CD14-positive monocyte (primary cell): Measurements from ENCODE around the gene ZNF99. TPM values are rescaled to one million over a fixed set of nuclear protein-coding genes. Genes with fewer than 3 reads are reported as not detected.
"Not testable (repeated sequence)": the region's sequence is repeated elsewhere in the genome, so short reads cannot be mapped to it uniquely, and the experiment has no call there.

Experiments used
- DNase-seq, 3 donors: peaks; one replicate each; pipeline ENCODE4 v3.0.0-alpha.2; 2011 to 2022
- H2AFZ ChIP-seq: 2 replicates; pipeline ENCODE4 v1.6.0; 2012; ENCODE audit warnings: mild to moderate bottlenecking, low read depth, low read length, inconsistent platforms; ENCODE audit not compliant: insufficient read depth, poor library complexity, severe bottlenecking
- H3K27ac ChIP-seq, 2 donors: 1 replicate in 1 of 2; 2 replicates in 1 of 2; pipeline ENCODE4 v1.5.1; 2012 to 2013; ENCODE audit warnings: low read length in 2 of 2, control low read depth in 1 of 2, inconsistent platforms in 1 of 2, low read depth in 1 of 2, mild to moderate bottlenecking in 1 of 2
- H3K27me3 ChIP-seq, 2 donors: one replicate each; pipeline versions ENCODE4 v1.6.0 to v1.6.1; 2011 to 2013; ENCODE audit warnings: low read length in 2 of 2; ENCODE audit not compliant: control insufficient read depth in 2 of 2, insufficient read depth in 2 of 2
- H3K36me3 ChIP-seq, 2 donors: replicated peaks in 1 of 2; 1 replicate in 1 of 2; 2 replicates in 1 of 2; pipeline versions ENCODE4 v1.5.1 to v1.6.1; 2012 to 2013; ENCODE audit warnings: low read length in 2 of 2, control low read depth in 1 of 2, inconsistent platforms in 1 of 2, mild to moderate bottlenecking in 1 of 2; ENCODE audit not compliant: insufficient read depth in 2 of 2, control insufficient read depth in 1 of 2
- H3K4me1 ChIP-seq, 2 donors: 1 replicate in 1 of 2; 2 replicates in 1 of 2; pipeline versions ENCODE4 v1.5.1 to v1.6.1; 2012 to 2013; ENCODE audit warnings: low read length in 2 of 2, control low read depth in 1 of 2, inconsistent platforms in 1 of 2, mild to moderate bottlenecking in 1 of 2, moderate library complexity in 1 of 2; ENCODE audit not compliant: insufficient read depth in 2 of 2, control insufficient read depth in 1 of 2
- H3K4me2 ChIP-seq: replicated peaks from 2 replicates; pipeline ENCODE3; 2012; ENCODE audit warnings: low read length, moderate library complexity, mild to moderate bottlenecking; ENCODE audit not compliant: poor library complexity, severe bottlenecking; ENCODE audit errors: extremely low read depth
- H3K4me3 ChIP-seq, 3 experiments: fragments of 200-600 bp in 1 of 3; sonication (generic) in 1 of 3; replicated peaks in 1 of 3; 1 replicate in 2 of 3; 2 replicates in 1 of 3; pipeline ENCODE4 v1.5.1; 2011 to 2013; ENCODE audit warnings: low read length in 3 of 3, mild to moderate bottlenecking in 3 of 3, control low read depth in 2 of 3, low read depth in 2 of 3, inconsistent platforms in 1 of 3, moderate library complexity in 1 of 3
- H3K79me2 ChIP-seq: 2 replicates; pipeline ENCODE4 v1.6.0; 2012; ENCODE audit warnings: mild to moderate bottlenecking, control low read depth, inconsistent platforms, low read length, moderate library complexity; ENCODE audit not compliant: insufficient read depth
- H3K9ac ChIP-seq: 2 replicates; pipeline ENCODE4 v1.6.0; 2017; ENCODE audit warnings: low read length, mild to moderate bottlenecking; ENCODE audit not compliant: insufficient read depth, poor library complexity, severe bottlenecking
- H3K9me3 ChIP-seq, 2 donors: replicated peaks in 1 of 2; 1 replicate in 1 of 2; 2 replicates in 1 of 2; pipeline versions ENCODE4 v1.5.1 to v1.6.1; 2012 to 2013; ENCODE audit warnings: low read length in 2 of 2, control low read depth in 1 of 2; ENCODE audit not compliant: control insufficient read depth in 1 of 2, insufficient read depth in 1 of 2
- H4K20me1 ChIP-seq: 2 replicates; pipeline ENCODE4 v1.6.0; 2012; ENCODE audit warnings: mild to moderate bottlenecking, low read length, control low read depth, moderate library complexity; ENCODE audit not compliant: insufficient read depth
- H3K27ac Mint-ChIP-seq, 7 donors: one replicate each; pipeline ENCODE4 v1.8.0; 2020; ENCODE audit warnings: mild to moderate bottlenecking in 7 of 7, mixed read lengths in 7 of 7, moderate library complexity in 6 of 7, inconsistent platforms in 2 of 7
- H3K27me3 Mint-ChIP-seq, 3 donors: one replicate each; pipeline ENCODE4 v1.8.0; 2021 to 2022; ENCODE audit warnings: low read depth in 3 of 3, mild to moderate bottlenecking in 3 of 3, mixed read lengths in 3 of 3, moderate library complexity in 3 of 3, inconsistent platforms in 1 of 3
- H3K36me3 Mint-ChIP-seq, 2 donors: one replicate each; pipeline ENCODE4 v1.8.0; 2020; ENCODE audit warnings: mixed read lengths in 2 of 2, inconsistent platforms in 1 of 2, mild to moderate bottlenecking in 1 of 2
- H3K4me1 Mint-ChIP-seq: one replicate; pipeline ENCODE4 v1.8.0; 2020; ENCODE audit warnings: mild to moderate bottlenecking, mixed read lengths
- H3K4me3 Mint-ChIP-seq, 2 donors: one replicate each; pipeline ENCODE4 v1.8.0; 2020; ENCODE audit warnings: mild to moderate bottlenecking in 2 of 2, mixed read lengths in 2 of 2, moderate library complexity in 1 of 2
- H3K9me3 Mint-ChIP-seq, 7 donors: one replicate each; pipeline ENCODE4 v1.8.0; 2020 to 2022; ENCODE audit warnings: mixed read lengths in 7 of 7, mild to moderate bottlenecking in 6 of 7, moderate library complexity in 6 of 7, inconsistent platforms in 2 of 7
- CTCF ChIP-seq: fragments of 200-600 bp; IDR thresholded peaks from one replicate; pipeline ENCODE4 v1.8.0; 2022; ENCODE audit warnings: antibody characterized with exemption, mild to moderate bottlenecking
- WGBS: methylation state at CpG from one replicate; pipeline ENCODE4 v1.1.5; 2013; ENCODE audit warnings: missing lambda C conversion rate; ENCODE audit not compliant: insufficient coverage; 5-methylcytosine and 5-hydroxymethylcytosine counted together
- intact Hi-C, 2 donors: fragments of 100-400 bp; cut with micrococcal nuclease; formaldehyde crosslinking; loops; one replicate each; pipeline versions ENCODE4 v1.15.0 to v1.15.1; 2023
- polyA plus RNA-seq, 3 donors: library from polyadenylated mRNA; depleted of rRNA in 1 of 3; unstranded in 2 of 3; stranded (reverse) in 1 of 3; fragments of 300-500 nt in 2 of 3; fragments of >200 nt in 1 of 3; fragmentation: Illumina TruSeq in 2 of 3; gene quantifications; 1 replicate in 2 of 3; 2 replicates in 1 of 3; pipeline ENCODE4 v1.2.3, GENCODE V29; 2012 to 2021

ZNF99 gene
- polyA plus RNA-seq, 3 donors, result not detected

GRCh38 chr19:22721533-22721932 lies 62.4 kb downstream of the ZNF99 start:
- peaks cover 77 to 91% of the 10 kb centered on the region in 2 donors for H3K9me3 ChIP-seq
- 84% methylated on average over 3 of the region's 6 CpGs for WGBS

GRCh38 chr19:22708983-22709382 lies 75.0 kb downstream of the ZNF99 start:
- Histone ChIP-seq H3K9me3 (peaks cover 54 to 63% of the 10 kb centered on the region in 2 donors), H3K4me3 (no peak overlapping the region), H3K4me1 (no peaks in the 10 kb centered on the region), H3K36me3 (no peaks in the 10 kb centered on the region), H3K79me2 (no peaks in the 10 kb centered on the region), H3K4me2 (no peak overlapping the region), H3K9ac (no peak overlapping the region), H3K27me3 (no peaks in the 10 kb centered on the region), H3K27ac (no peak overlapping the region), H4K20me1 (no peaks in the 10 kb centered on the region), H2AFZ (no peak overlapping the region)
- intact Hi-C loops, result no loop called here
- Mint-ChIP-seq H3K4me3 (no peak overlapping the region), H3K4me1 (no peaks in the 10 kb centered on the region), H3K9me3 (peaks cover 0 to 51% (median 31%) of the 10 kb centered on the region in 7 donors), H3K36me3 (no peaks in the 10 kb centered on the region), H3K27me3 (no peaks in the 10 kb centered on the region), H3K27ac (no peak overlapping the region)
- no peak for DNase-seq
- WGBS, result 25% methylated on average over 23 of the region's 27 CpGs
- TF ChIP-seq CTCF, result no peak

More at GRCh38 chr19:22721533-22721932, 62.4 kb downstream of the ZNF99 start:
- H3K4me1 ChIP-seq, H3K4me2 ChIP-seq, H3K4me1 Mint-ChIP-seq, H2AFZ ChIP-seq, H3K4me3 Mint-ChIP-seq, H3K4me3 ChIP-seq, H3K36me3 ChIP-seq, H3K27me3 ChIP-seq, H3K27ac ChIP-seq, H3K27me3 Mint-ChIP-seq, H3K27ac Mint-ChIP-seq, H3K36me3 Mint-ChIP-seq, intact Hi-C loops, H4K20me1 ChIP-seq, H3K9ac ChIP-seq, DNase-seq, H3K79me2 ChIP-seq: not testable (repeated sequence)
- H3K9me3 Mint-ChIP-seq, result peaks cover 7 to 65% (median 58%) of the 10 kb centered on the region in 7 donors

GRCh38 chr19:22703096-22703495 lies 80.9 kb downstream of the ZNF99 start:
- H3K9ac ChIP-seq, H3K27ac Mint-ChIP-seq, H3K4me2 ChIP-seq, H3K36me3 ChIP-seq, H3K79me2 ChIP-seq, H3K27me3 Mint-ChIP-seq, H3K4me3 Mint-ChIP-seq, H3K27me3 ChIP-seq, H3K27ac ChIP-seq, H3K36me3 Mint-ChIP-seq, H2AFZ ChIP-seq, intact Hi-C loops, H4K20me1 ChIP-seq, H3K4me1 Mint-ChIP-seq, DNase-seq, H3K4me3 ChIP-seq, H3K4me1 ChIP-seq: not testable (repeated sequence)
- 92% methylated on average over 21 of the region's 28 CpGs for WGBS
- peaks cover 62 to 64% of the 10 kb centered on the region in 2 donors for H3K9me3 ChIP-seq
- H3K9me3 Mint-ChIP-seq, result peaks cover 16 to 61% (median 44%) of the 10 kb centered on the region in 7 donors

GRCh38 chr19:22702661-22703060 lies 81.3 kb downstream of the ZNF99 start:
- H3K9me3 Mint-ChIP-seq, result peaks cover 16 to 61% (median 44%) of the 10 kb centered on the region in 7 donors
- WGBS, result 87% methylated on average over 9 of the region's 22 CpGs
- H3K9me3 ChIP-seq, result peaks cover 62 to 63% of the 10 kb centered on the region in 2 donors
- DNase-seq, H3K4me3 Mint-ChIP-seq, H3K4me1 Mint-ChIP-seq, H2AFZ ChIP-seq, H3K36me3 ChIP-seq, H3K4me1 ChIP-seq, H3K27ac Mint-ChIP-seq, H3K4me2 ChIP-seq, H3K9ac ChIP-seq, H3K27me3 ChIP-seq, H3K27ac ChIP-seq, H4K20me1 ChIP-seq, H3K27me3 Mint-ChIP-seq, H3K79me2 ChIP-seq, intact Hi-C loops, H3K36me3 Mint-ChIP-seq, H3K4me3 ChIP-seq: not testable (repeated sequence)
